ENCODE data around the gene ARMH3.

ARMH3 gene

DNA sequence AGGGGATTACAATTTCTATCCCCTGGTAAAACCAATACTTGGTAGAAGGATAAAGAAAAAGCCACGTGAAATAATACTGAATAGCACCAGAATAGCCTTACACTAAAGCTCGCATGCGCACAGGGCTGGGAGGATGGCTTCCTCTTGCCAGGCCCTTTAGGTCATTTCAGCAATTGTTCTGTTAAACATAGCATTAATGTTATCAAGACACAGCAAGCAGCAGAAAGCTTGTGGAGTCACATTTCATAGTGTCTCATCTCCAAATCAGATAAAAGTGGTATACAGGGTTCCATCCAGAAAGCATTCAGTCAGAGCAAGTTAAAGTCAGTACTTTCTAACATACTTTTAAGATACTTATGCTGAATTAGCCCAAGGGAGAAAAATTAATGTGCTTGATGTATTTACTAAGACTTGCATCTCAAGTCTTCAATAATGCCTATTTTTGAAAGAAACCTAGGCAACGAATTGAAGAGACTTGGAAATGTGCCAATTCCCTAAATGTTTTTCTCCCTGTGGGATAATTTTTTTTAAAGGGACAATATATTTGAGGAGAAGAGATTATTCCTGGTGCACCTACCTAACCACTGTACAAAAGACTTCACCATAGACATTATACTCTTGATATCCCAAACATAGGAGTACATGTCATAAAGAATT is 258.4 kb downstream of the ARMH3 start:
- TF ChIP-seq, protein P1, sequence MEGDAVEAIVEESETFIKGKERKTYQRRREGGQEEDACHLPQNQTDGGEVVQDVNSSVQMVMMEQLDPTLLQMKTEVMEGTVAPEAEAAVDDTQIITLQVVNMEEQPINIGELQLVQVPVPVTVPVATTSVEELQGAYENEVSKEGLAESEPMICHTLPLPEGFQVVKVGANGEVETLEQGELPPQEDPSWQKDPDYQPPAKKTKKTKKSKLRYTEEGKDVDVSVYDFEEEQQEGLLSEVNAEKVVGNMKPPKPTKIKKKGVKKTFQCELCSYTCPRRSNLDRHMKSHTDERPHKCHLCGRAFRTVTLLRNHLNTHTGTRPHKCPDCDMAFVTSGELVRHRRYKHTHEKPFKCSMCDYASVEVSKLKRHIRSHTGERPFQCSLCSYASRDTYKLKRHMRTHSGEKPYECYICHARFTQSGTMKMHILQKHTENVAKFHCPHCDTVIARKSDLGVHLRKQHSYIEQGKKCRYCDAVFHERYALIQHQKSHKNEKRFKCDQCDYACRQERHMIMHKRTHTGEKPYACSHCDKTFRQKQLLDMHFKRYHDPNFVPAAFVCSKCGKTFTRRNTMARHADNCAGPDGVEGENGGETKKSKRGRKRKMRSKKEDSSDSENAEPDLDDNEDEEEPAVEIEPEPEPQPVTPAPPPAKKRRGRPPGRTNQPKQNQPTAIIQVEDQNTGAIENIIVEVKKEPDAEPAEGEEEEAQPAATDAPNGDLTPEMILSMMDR (IDR thresholded peaks at IDR 0.05; ENCODE audit: insufficient read depth, low read length, poor library complexity, severe bottlenecking), result no peak
- no peak for DNase-seq (ENCODE audit: extremely low read depth, insufficient read length)
- no peak overlapping the region for H3K4me3 ChIP-seq (replicated peaks; ENCODE audit: low read depth, low read length)
- peaks cover 16% of the 10 kb centered on the region for H3K36me3 ChIP-seq (ENCODE audit: control insufficient read depth, insufficient read depth, low read length)
- no peaks in the 10 kb centered on the region for H3K27me3 ChIP-seq (replicated peaks; ENCODE audit: control insufficient read depth, insufficient read depth, low read length)
